ENCODE results near the gene SLC10A7. TPM values are rescaled to one million over a fixed set of nuclear protein-coding genes. Genes with fewer than 3 reads are reported as not detected.

SLC10A7 gene
- total and polyA plus RNA-seq, 2 of the 8 experiments (the other 6 are each of a cell fraction or from before 2014, with no cell fraction given) = 2.5 to 2.9 TPM

GRCh38 chr4:146436423-146437162, 85.1 kb downstream of the SLC10A7 start:
- CTCF ChIA-PET (ENCODE audit: partially characterized antibody) = interaction anchor here (0.6 kb wide), 1 partner anchor 660 kb away, joined by 3 read pairs; no protein-coding TSS in a partner anchor
- no peaks in the 10 kb centered on the region for H3K79me2 ChIP-seq (ENCODE audit: control insufficient read depth in 1 of 2, insufficient read depth in 2 of 2, low read length in 2 of 2)
- FAIRE-seq (no peak), DNase-seq (ENCODE audit: low read depth in 1 of 2, low spot score in 2 of 2) (no peak)
- 82% methylated on average over 4 of the region's 4 CpGs; no CpG with 5 or more reads in 1 of the 2 experiments for WGBS, 2 experiments (ENCODE audit: extremely low coverage in 1 of 2, insufficient coverage in 1 of 2, insufficient read length in 1 of 2, insufficient replicate concordance in 2 of 2, low coverage in 1 of 2, low lambda C conversion rate in 2 of 2, missing lambda C conversion rate in 1 of 2)
- no peak overlapping the region for H2AFZ ChIP-seq (ENCODE audit: low read length)
- H2BK120ac ChIP-seq (replicated peaks; ENCODE audit: low read depth, low read length) = no peak overlapping the region
- no peaks in the 10 kb centered on the region for H3K79me1 ChIP-seq (ENCODE audit: low read depth, low read length)
- peaks cover 0 to 3% (median 0%) of the 10 kb centered on the region in 4 experiments; a peak in 1 of 7 replicates for H3K4me1 ChIP-seq (replicated peaks in 1 of 4; ENCODE audit: control insufficient read depth in 3 of 4, insufficient read depth in 4 of 4, low read length in 3 of 4)
- no peak overlapping the region for H3K23ac ChIP-seq (ENCODE audit: insufficient read length)
- no peak overlapping the region for H2BK15ac ChIP-seq (ENCODE audit: low read length)
- no peak overlapping the region for H3K18ac ChIP-seq (ENCODE audit: extremely low read depth, low read length)
- H3K4ac ChIP-seq (replicated peaks; ENCODE audit: insufficient read length, low read depth, low read length) = no peak overlapping the region
- no peaks in the 10 kb centered on the region for H3K27me3 ChIP-seq (replicated peaks in 1 of 4; ENCODE audit: control insufficient read depth in 3 of 4, extremely low read depth in 1 of 4, insufficient read depth in 3 of 4, low read length in 3 of 4)
- no peak overlapping the region for H3K4me2 ChIP-seq (ENCODE audit: insufficient read depth in 1 of 2, low read depth in 2 of 2, low read length in 2 of 2)
- H3K23me2 ChIP-seq (ENCODE audit: low read depth, low read length) = no peaks in the 10 kb centered on the region
- no peak overlapping the region for H4K91ac ChIP-seq (replicated peaks; ENCODE audit: insufficient read length, low read length)
- H2BK5ac ChIP-seq (ENCODE audit: low read depth, low read length) = no peak overlapping the region
- no peak overlapping the region for H3K56ac ChIP-seq (replicated peaks; ENCODE audit: insufficient read length, low read depth, low read length)
- H4K5ac ChIP-seq (ENCODE audit: insufficient read length, low read depth, low read length) = no peak overlapping the region
- no peak overlapping the region for H2BK20ac ChIP-seq (ENCODE audit: low read length)
- no peak overlapping the region for H4K8ac ChIP-seq (ENCODE audit: extremely low read depth, insufficient read depth, low read length)
- H3K27ac ChIP-seq (ENCODE audit: low read depth, low read length) = no peak overlapping the region
- H4K20me1 ChIP-seq (replicated peaks in 1 of 2; ENCODE audit: control insufficient read depth in 1 of 2, insufficient read depth in 2 of 2, low read length in 2 of 2) = no peaks in the 10 kb centered on the region
- POLR2A ChIA-PET (ENCODE audit: partially characterized antibody) = no interaction called here
- no peak overlapping the region for H2BK12ac ChIP-seq (ENCODE audit: low read depth, low read length)
- H3K9ac ChIP-seq (replicated peaks in 1 of 4; ENCODE audit: extremely low read depth in 1 of 4, low read depth in 3 of 4, low read length in 3 of 4) = no peak overlapping the region
- H3K14ac ChIP-seq (ENCODE audit: insufficient read length) = no peak overlapping the region
- no peaks in the 10 kb centered on the region for H3K9me3 ChIP-seq (ENCODE audit: insufficient read depth in 2 of 2, low read depth in 1 of 2, low read length in 1 of 2)
- no peaks in the 10 kb centered on the region for H3K36me3 ChIP-seq (ENCODE audit: control insufficient read depth in 2 of 4, insufficient read depth in 4 of 4, low read length in 3 of 4)
- H2AK5ac ChIP-seq (ENCODE audit: low read depth, low read length) = no peak overlapping the region
- H3K4me3 ChIP-seq (ENCODE audit: extremely low read depth in 1 of 4, insufficient read depth in 2 of 4, low read depth in 3 of 4, low read length in 4 of 4) = no peak overlapping the region
- TF ChIP-seq SP2 (IDR thresholded peaks at IDR 0.05; ENCODE audit: low read length) (no peak), EGR1 (IDR thresholded peaks at IDR 0.05; ENCODE audit: borderline replicate concordance, low read depth, low read length) (no peak), ASH2L (IDR thresholded peaks at IDR 0.05; ENCODE audit: low read length) (no peak), CBX8 (IDR thresholded peaks at IDR 0.05; ENCODE audit: borderline replicate concordance, low read depth, low read length) (no peak), RAD21 (IDR thresholded peaks at IDR 0.05 in 1 of 2, conservative IDR thresholded peaks at IDR 0.05 in 1 of 2; ENCODE audit: low read depth in 2 of 2, low read length in 2 of 2) (no peak), EP300 (IDR thresholded peaks at IDR 0.05; ENCODE audit: borderline replicate concordance in 1 of 2, low read depth in 2 of 2, low read length in 2 of 2) (no peak), BRCA1 (IDR thresholded peaks at IDR 0.05; ENCODE audit: low read depth, low read length) (no peak), HDAC6 (IDR thresholded peaks at IDR 0.05; ENCODE audit: low read depth, low read length) (no peak), CHD2 (IDR thresholded peaks at IDR 0.05; ENCODE audit: low read length) (no peak), POLR2AphosphoS5 (IDR thresholded peaks at IDR 0.05; ENCODE audit: low read depth, low read length) (no peak), TEAD4 (IDR thresholded peaks at IDR 0.05; ENCODE audit: low read depth, low read length) (no peak), RFX5 (IDR thresholded peaks at IDR 0.05; ENCODE audit: borderline replicate concordance, low read depth, low read length) (no peak)
